D341Med (cell line): ENCODE data around the gene CD247.

Experiments
- DNase-seq: peaks from one replicate; pipeline ENCODE4 v3.0.0; 2012; ENCODE audit warnings: low spot score

The CD247 gene

DNA sequence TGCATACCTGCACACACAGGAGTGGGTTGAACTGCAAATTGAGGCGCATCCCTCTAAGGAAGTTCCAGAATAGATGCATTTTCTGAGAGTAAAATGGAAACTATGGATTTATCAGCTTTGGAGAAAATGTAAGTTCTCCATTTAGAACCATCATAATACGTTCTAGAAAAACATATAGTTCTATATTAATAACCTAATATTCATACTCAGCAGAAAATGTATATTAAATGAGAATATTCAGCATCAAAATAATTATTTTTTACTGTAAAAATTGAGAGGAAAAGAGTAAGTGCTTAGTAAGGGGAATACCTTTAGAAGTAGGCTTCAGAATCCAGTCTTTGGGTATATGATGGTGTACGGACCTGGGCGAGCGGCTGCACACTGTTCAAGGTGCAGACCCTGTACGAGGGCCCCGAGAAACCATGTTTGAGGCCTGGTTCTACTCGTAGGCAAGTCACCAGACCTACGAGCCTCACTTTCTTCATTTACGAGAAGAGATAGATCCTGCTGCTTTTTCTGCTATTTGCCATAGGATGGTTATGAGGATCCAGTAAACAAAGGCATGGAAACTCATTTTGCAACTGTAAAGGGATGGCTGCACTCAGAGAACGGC, 6.8 kb downstream of the CD247 start:
- no peak for DNase-seq

GRCh38 chr1:167510881-167511280, 7.4 kb downstream of the CD247 start:
- DNase-seq, result peak; percentile 6

GRCh38 chr1:167510244-167510643, 8.1 kb downstream of the CD247 start:
- peak; percentile 20 for DNase-seq

GRCh38 chr1:167509587-167509986, 8.7 kb downstream of the CD247 start:
- no peak for DNase-seq

- DNase-seq, result no peak
Observed at GRCh38 chr1:167507719-167508118, 10.6 kb downstream of the CD247 start.

GRCh38 chr1:167504467-167504827, 13.9 kb downstream of the CD247 start:
- no peak for DNase-seq

DNA sequence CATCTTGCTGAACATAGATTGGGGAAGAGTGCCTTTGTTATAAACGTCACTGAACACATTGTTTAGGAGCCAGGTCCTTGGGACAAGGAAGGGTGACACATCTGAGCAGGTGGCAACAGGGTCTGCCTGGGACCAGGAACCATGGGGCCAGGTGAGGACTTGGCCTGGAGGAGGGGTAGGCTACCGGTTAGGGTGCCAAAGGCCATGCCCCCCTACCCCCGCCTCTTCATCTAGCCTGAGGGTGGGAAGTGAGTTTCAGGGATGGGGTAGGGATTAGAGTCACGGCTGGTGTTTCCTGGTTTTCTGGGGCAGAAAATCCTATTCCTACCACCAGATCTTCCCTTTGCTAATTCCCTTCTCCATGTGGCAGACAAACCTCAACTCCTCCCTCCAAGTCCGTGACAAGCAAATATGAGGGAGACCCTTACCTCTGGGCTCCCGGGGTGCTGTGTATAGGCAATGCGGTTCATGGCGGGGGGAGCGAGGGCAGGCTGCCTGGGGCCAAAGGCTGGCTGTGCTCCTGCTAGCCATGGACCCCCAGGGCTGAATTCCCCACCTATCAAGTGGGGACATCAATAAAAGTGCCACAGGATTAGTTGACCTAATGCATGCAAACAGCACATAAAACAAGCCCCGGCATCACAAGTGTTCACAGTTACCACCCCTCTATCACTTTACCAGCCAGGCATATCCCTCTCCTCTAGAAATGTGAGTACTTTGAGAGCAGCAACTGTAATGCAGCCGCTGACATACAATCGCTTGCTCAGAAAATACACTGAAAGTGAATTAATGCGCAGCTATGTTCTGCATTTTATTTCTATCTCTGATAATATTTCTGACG, 14.5 kb downstream of the CD247 start:
- peak; percentile 13 for DNase-seq

GRCh38 chr1:167502719-167503462, 15.4 kb downstream of the CD247 start:
- DNase-seq, result peak; percentile 14

- DNase-seq, result no peak
Observed at GRCh38 chr1:167502192-167502551, 16.2 kb downstream of the CD247 start.

DNA sequence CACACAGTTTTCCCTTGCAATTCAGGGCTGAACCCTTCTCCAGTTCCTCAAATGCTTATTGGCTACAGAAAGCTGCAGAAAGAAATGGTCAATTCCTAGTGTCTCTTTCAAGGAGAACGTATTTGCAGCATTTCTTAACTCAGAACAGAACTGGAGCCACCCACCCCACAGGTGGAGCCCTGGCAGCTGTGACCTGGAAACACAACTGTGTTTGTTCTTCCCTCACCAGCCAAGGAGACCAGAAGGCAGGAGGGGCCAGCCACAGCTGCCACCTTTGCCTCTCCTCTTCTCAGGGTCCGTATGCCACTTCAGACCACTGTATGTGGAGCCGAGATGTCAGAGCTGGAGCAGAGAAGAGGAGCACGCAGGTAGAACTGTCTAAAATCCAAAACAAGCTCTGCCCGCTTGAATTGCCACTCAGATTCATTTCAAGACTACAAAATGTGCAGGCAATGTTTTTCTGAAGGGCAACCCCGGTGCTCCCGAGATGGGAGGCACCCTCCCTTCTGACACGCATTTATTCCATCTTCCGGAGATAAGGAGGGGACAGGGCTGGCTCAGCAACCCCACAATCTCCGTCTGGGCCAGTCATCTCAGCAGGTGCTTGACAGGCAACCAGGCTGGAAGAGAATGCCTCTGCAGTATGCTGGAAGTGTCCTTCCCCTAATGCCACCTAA, 16.7 kb downstream of the CD247 start:
- DNase-seq, result peak; percentile 19

- peak; percentile 15 for DNase-seq
Observed at GRCh38 chr1:167500283-167500860, 18.0 kb downstream of the CD247 start.

DNA sequence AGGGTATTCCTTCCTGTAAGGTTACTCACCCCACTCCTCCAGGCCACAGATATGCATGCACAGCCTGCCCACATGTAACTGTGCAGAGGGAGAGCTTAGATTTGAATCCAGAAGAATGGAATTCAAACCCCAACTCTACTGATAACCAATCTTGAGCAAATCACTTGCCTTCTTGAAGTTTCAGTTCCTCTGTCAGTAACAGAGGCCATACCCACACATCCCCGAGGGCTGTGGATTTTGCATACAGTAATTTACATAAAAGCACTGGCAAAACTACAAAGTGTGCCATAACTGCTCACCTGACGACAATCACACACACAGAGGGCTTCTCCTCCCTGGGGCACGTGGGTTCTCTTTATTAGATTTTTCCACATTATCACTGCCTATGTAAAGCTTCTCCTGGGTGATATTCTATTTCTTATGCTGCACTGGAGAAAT, 18.6 kb downstream of the CD247 start:
- DNase-seq, result no peak

- DNase-seq, result no peak
Observed at GRCh38 chr1:167499106-167499505, 19.2 kb downstream of the CD247 start.

- no peak for DNase-seq
Observed at GRCh38 chr1:167496797-167497619, 21.3 kb downstream of the CD247 start.

- DNase-seq, result no peak
Observed at GRCh38 chr1:167493372-167493771, 25.0 kb downstream of the CD247 start.

DNA sequence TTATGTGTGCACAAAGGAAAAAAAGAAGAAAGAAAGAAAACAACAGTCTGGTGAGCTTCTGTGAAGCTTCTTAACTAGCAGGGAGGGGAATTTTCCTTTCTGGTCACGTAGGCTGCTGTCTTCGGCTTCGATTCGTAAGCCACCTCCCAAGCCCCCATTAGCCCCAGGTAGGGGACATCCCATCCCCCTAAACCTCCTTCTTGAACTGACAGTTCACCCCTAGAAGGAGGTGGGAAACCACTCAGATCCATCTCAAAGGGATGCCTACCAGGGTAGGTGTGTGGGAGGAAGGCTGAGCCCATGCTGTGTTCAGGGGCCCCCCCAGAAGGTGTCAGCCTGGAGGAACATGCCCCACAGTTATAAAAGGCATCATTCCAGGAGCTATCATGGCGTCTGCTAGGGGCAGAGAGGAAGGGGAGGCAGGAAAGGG, 25.8 kb downstream of the CD247 start:
- DNase-seq, result no peak

DNA sequence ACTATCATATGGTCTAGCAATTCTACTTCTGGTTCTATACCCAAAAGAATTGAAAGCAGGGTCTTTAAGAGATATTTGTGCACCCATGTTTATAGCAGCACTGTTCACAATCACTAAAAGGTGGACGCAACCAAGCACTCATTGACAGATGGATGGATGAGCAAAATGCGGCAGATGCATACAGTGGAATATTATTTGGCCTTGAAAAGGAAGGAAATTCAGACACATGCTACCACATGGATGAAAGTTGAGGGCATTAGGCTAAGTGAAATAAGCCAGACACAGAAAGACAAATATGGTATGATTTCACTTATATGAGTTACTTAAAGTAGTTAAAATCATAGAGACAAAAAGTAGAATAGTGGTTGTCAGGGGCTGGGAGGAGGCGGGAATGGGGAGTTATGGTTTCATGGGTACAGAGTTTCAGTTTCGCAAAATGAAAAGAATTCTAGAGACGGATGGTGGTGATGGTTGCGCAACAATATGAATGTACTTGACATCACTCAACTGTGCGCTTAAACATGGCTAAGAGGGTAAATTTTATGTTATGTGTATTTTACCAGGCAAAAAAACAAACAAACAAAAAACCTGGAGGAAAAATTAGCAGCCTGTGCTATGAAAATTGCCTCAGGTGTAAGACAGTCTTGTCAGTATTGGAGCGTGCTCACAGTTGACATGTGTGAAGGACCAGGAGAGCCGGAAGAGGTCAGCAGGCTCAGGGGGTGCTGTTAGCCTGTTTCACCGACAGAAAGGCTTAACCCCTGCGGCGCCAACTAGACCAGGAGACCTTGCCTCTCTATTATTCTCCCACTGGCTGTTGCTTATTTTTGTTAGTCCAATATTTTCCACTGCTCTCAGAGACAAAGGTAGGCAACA, 26.5 kb downstream of the CD247 start:
- DNase-seq, result no peak

GRCh38 chr1:167490765-167491164, 27.6 kb downstream of the CD247 start:
- DNase-seq, result no peak

DNA sequence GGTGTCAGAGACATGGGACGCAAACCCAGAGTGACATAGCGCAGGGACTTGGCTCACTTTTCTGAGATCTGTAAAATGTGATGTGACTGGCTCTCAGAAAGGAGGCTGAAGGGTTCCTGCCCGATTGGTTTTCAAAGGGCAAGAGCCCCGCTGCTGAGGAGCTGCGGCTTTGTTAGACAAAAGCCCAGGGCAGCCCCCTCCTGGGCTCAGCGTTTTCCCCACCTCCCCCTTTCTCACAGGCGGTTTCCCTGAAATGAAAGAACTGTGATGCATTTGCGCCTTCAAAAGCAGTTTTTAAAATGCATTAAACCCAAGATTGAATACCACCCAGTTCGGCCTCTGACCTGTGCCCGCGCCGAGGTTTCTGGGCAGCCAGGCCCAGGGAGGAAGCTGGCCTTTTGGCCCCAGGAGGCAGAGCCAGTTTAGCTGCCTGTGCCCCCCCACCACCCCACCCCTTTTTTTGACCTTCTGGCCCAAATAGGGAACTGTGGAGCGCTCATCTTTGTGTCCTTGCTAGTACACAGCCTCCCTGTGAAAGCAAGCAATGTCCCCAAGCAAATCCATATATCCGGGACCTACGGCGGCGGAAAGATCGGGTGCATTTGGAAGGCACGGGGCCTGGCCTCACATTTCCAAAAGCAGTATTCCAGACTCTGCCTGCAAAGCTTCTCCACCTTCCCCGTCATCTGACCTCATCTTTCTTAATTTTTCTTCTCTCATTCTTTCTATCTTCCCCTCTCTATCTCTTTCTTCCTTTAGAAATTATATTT, 28.6 kb downstream of the CD247 start:
- DNase-seq, result no peak
